ENCODE results near the gene BEND5.

DNA sequence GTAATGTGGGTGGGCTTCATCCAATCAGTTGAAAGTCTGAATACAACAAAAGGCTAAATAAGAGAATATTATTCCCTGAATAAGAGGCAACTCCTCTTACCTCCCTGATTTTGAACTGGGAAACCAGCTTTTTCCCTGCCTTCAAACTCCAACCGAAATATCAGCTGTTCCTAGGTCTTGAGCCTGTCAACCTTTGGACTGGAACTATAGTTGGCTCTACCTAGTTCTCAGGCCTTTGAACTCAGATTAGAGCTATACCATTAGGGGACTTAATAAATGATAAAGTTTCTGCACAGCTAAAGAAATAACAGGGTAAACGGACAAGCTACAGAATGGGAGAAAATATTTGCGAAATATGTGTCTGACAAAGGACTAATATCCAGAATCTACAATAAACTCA, 43.8 kb upstream of the BEND5 start:
- TF ChIP-seq, protein P1, sequence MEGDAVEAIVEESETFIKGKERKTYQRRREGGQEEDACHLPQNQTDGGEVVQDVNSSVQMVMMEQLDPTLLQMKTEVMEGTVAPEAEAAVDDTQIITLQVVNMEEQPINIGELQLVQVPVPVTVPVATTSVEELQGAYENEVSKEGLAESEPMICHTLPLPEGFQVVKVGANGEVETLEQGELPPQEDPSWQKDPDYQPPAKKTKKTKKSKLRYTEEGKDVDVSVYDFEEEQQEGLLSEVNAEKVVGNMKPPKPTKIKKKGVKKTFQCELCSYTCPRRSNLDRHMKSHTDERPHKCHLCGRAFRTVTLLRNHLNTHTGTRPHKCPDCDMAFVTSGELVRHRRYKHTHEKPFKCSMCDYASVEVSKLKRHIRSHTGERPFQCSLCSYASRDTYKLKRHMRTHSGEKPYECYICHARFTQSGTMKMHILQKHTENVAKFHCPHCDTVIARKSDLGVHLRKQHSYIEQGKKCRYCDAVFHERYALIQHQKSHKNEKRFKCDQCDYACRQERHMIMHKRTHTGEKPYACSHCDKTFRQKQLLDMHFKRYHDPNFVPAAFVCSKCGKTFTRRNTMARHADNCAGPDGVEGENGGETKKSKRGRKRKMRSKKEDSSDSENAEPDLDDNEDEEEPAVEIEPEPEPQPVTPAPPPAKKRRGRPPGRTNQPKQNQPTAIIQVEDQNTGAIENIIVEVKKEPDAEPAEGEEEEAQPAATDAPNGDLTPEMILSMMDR (IDR thresholded peaks at IDR 0.05), result no peak
- TF ChIP-seq POLR2A (IDR thresholded peaks at IDR 0.05), result no peak
